ENCODE results near the gene MTF2.
A peak's percentile ranks its signal among the peaks of the same experiment; 100 is the strongest.
"Not testable (repeated sequence)": the region's sequence is repeated elsewhere in the genome, so short reads cannot be mapped to it uniquely, and the experiment has no call there.

The MTF2 gene

GRCh38 chr1:93140106-93140505 is 61.0 kb downstream of the MTF2 start:
- no peak for DNase-seq (ENCODE audit: low read depth in 3 of 3)

- no peak for DNase-seq (ENCODE audit: low read depth in 3 of 3)
These were observed 63.1 kb downstream of the MTF2 start for GRCh38 chr1:93142161-93142560.

- DNase-seq (ENCODE audit: low read depth in 3 of 3) = no peak
These were observed 64.1 kb downstream of the MTF2 start for GRCh38 chr1:93143136-93143535.

- DNase-seq (ENCODE audit: low read depth in 3 of 3) = no peak
These were observed 64.7 kb downstream of the MTF2 start for GRCh38 chr1:93143769-93144168.

- no peak for DNase-seq (ENCODE audit: low read depth in 3 of 3)
These were observed 68.9 kb downstream of the MTF2 start for GRCh38 chr1:93148001-93148400.

- DNase-seq (ENCODE audit: low read depth in 3 of 3) = no peak
These were observed 71.6 kb downstream of the MTF2 start for GRCh38 chr1:93150729-93151128.

GRCh38 chr1:93151474-93151873 is 72.4 kb downstream of the MTF2 start:
- no peak for DNase-seq (ENCODE audit: low read depth in 3 of 3)

GRCh38 chr1:93152835-93153234 is 73.8 kb downstream of the MTF2 start:
- no peak for DNase-seq (ENCODE audit: low read depth in 3 of 3)

- DNase-seq (ENCODE audit: low read depth in 3 of 3) = no peak
These were observed 75.8 kb downstream of the MTF2 start for GRCh38 chr1:93154898-93155297.

- DNase-seq (ENCODE audit: low read depth in 3 of 3) = no peak
These were observed 76.3 kb downstream of the MTF2 start for GRCh38 chr1:93155335-93155734.

GRCh38 chr1:93159337-93159736 is 80.3 kb downstream of the MTF2 start:
- no peak for DNase-seq (ENCODE audit: low read depth in 3 of 3)

GRCh38 chr1:93163314-93163713 is 84.2 kb downstream of the MTF2 start:
- not testable (repeated sequence) for DNase-seq (ENCODE audit: low read depth in 3 of 3)

GRCh38 chr1:93164816-93165215 is 85.7 kb downstream of the MTF2 start:
- DNase-seq (ENCODE audit: low read depth in 3 of 3) = no peak

- DNase-seq (ENCODE audit: low read depth in 3 of 3) = not testable (repeated sequence)
These were observed 86.8 kb downstream of the MTF2 start for GRCh38 chr1:93165895-93166294.

- DNase-seq (ENCODE audit: low read depth in 3 of 3) = no peak
These were observed 87.9 kb downstream of the MTF2 start for GRCh38 chr1:93167006-93167405.

- DNase-seq (ENCODE audit: low read depth in 3 of 3) = not testable (repeated sequence)
These were observed 91.1 kb downstream of the MTF2 start for GRCh38 chr1:93170141-93170678.

- no peak for DNase-seq (ENCODE audit: low read depth in 3 of 3)
These were observed 92.5 kb downstream of the MTF2 start for GRCh38 chr1:93171549-93172034.

GRCh38 chr1:93172778-93173177 is 93.7 kb downstream of the MTF2 start:
- no peak for DNase-seq (ENCODE audit: low read depth in 3 of 3)

- DNase-seq (ENCODE audit: low read depth in 3 of 3) = not testable (repeated sequence)
These were observed 95.6 kb downstream of the MTF2 start for GRCh38 chr1:93174638-93175037.

GRCh38 chr1:93177991-93178390 is 98.9 kb downstream of the MTF2 start:
- DNase-seq (ENCODE audit: low read depth in 3 of 3) = no peak

GRCh38 chr1:93178418-93178817 is 99.3 kb downstream of the MTF2 start:
- DNase-seq (ENCODE audit: low read depth in 3 of 3) = no peak

- DNase-seq (ENCODE audit: low read depth in 3 of 3) = peak; percentile 83 to 90 (median 89)
These were observed 101.0 kb downstream of the MTF2 start, which contains the start of gene TMED5 for GRCh38 chr1:93179886-93180722. TSS of gene TMED5 (minus strand) at chr1:93180413. CDS start at chr1:93180242, 171 bp downstream.

All from stimulated activated CD4-positive, alpha-beta T cell treated with anti-CD3 and anti-CD28 coated beads, TNF-alpha, amount 100 ng/mL, for 4 hours (primary cell).